ENCODE measurements around the gene PLEKHM3. TPM values are rescaled to one million over a fixed set of nuclear protein-coding genes. Genes with fewer than 3 reads are reported as not detected.

The PLEKHM3 gene
- total and polyA plus RNA-seq, 2 of the 13 experiments (the other 11 are each of a cell fraction or from before 2014, with no cell fraction given): 4.5 to 4.7 TPM

- TF ChIP-seq HMGXB3 (CRISPR knock-in tag; IDR thresholded peaks at IDR 0.05; ENCODE audit: borderline replicate concordance) (no peak), YY1 (IDR thresholded peaks at IDR 0.05; ENCODE audit: insufficient read depth, insufficient replicate concordance, low read depth, low read length) (no peak), MIER3 (CRISPR knock-in tag; IDR thresholded peaks at IDR 0.05; ENCODE audit: borderline replicate concordance) (no peak)
These were observed 85.8 kb downstream of the PLEKHM3 start (continued) for GRCh38 chr2:207939342-207940108.

GRCh38 chr2:207938886-207939285, 86.4 kb downstream of the PLEKHM3 start:
- in situ Hi-C loops (cut with HindIII; ENCODE audit: extremely low pct_ligation_motif_present, low pct_unique_long_range_greater_than_20kb) (no loop called here), intact Hi-C loops (cut with micrococcal nuclease; ENCODE audit: unreplicated experiment) (loop anchor here (5.0 kb wide), 1 partner anchor 42 kb away; no protein-coding TSS in a partner anchor)
- no peaks in the 10 kb centered on the region for H3K9me3 ChIP-seq (ENCODE audit: low read length)
- no peak overlapping the region for H3K27ac ChIP-seq (ENCODE audit: extremely low read length, insufficient read depth, low read length)
- H3K4me1 ChIP-seq (ENCODE audit: insufficient read depth, low read length): peaks cover 59% of the 10 kb centered on the region
- no peaks in the 10 kb centered on the region for H3K27me3 ChIP-seq (ENCODE audit: control insufficient read depth in 1 of 2, insufficient read depth in 2 of 2, low read length in 2 of 2)
- H3K79me2 ChIP-seq (ENCODE audit: insufficient read depth, low read length): no peaks in the 10 kb centered on the region
- no peak overlapping the region for H3K4me2 ChIP-seq (ENCODE audit: low read depth, low read length)
- DNase-seq (ENCODE audit: low spot score): no peak
- WGBS (ENCODE audit: low lambda C conversion rate): 92% methylated on average over 4 of the region's 4 CpGs
- no peaks in the 10 kb centered on the region for H3K36me3 ChIP-seq (replicated peaks in 1 of 2; ENCODE audit: control insufficient read depth in 1 of 2, insufficient read depth in 2 of 2, low read length in 2 of 2)
- no peak for TF ChIP-seq ZNF615 (CRISPR knock-in tag; IDR thresholded peaks at IDR 0.05; ENCODE audit: borderline replicate concordance)
- no peak for TF ChIP-seq NFE2 (CRISPR knock-in tag; IDR thresholded peaks at IDR 0.05)
- TF ChIP-seq ZNF724P (CRISPR knock-in tag; IDR thresholded peaks at IDR 0.05; ENCODE audit: borderline replicate concordance): no peak
- no peak for TF ChIP-seq ATF1 (CRISPR knock-in tag; IDR thresholded peaks at IDR 0.05)
- TF ChIP-seq SAFB2 (CRISPR knock-in tag; IDR thresholded peaks at IDR 0.05; ENCODE audit: borderline replicate concordance, low read depth): no peak
- no peak for TF ChIP-seq NCOA5 (CRISPR knock-in tag; IDR thresholded peaks at IDR 0.05)
- H2AFZ ChIP-seq (ENCODE audit: low read length): no peak overlapping the region
- ChIA-PET CTCF (ENCODE audit: low intra/inter-chr PET ratio, low total read pairs) (no interaction called here), POLR2A (interaction anchor here (0.6 to 1.8 kb wide), 7 partner anchors 41 to 190 kb away, joined by 3 to 4 read pairs (median 3); partner anchors contain the start of genes FZD5 and PLEKHM3)
- FAIRE-seq: no peak
- H4K20me1 ChIP-seq (ENCODE audit: insufficient read depth, low read length): no peaks in the 10 kb centered on the region
- ATAC-seq: no peak
- no peak overlapping the region for H3K9ac ChIP-seq (ENCODE audit: insufficient read depth, low read depth, low read length)
- H3K4me3 ChIP-seq (replicated peaks in 1 of 3; ENCODE audit: insufficient read depth in 1 of 3, low read depth in 2 of 3, low read length in 3 of 3): no peak overlapping the region
- BruUV-seq (replicated peaks): no TSS peak

Measured in HepG2 (cell line).